Esophagus squamous epithelium (tissue), 4 donors: Measurements from ENCODE around the gene SCAMP3.

ENCODE experiments used
- POLR2A ChIP-seq, 4 donors: fragments of 450-650 bp; IDR thresholded peaks; one replicate each; pipeline ENCODE4 v1.6.1; 2017; ENCODE audit warnings: antibody characterized with exemption in 4 of 4, mild to moderate bottlenecking in 4 of 4, moderate library complexity in 3 of 4
- TF ChIP-seq, protein P1 (sequence below), 6 experiments: fragments of 450-650 bp in 4 of 6; fragments of 200-600 bp in 2 of 6; sonication (generic) in 2 of 6; IDR thresholded peaks; one replicate each; pipeline ENCODE4 v1.5.1; 2016 to 2019; ENCODE audit warnings: antibody characterized with exemption in 6 of 6, mild to moderate bottlenecking in 4 of 6, moderate library complexity in 4 of 6

DNA sequence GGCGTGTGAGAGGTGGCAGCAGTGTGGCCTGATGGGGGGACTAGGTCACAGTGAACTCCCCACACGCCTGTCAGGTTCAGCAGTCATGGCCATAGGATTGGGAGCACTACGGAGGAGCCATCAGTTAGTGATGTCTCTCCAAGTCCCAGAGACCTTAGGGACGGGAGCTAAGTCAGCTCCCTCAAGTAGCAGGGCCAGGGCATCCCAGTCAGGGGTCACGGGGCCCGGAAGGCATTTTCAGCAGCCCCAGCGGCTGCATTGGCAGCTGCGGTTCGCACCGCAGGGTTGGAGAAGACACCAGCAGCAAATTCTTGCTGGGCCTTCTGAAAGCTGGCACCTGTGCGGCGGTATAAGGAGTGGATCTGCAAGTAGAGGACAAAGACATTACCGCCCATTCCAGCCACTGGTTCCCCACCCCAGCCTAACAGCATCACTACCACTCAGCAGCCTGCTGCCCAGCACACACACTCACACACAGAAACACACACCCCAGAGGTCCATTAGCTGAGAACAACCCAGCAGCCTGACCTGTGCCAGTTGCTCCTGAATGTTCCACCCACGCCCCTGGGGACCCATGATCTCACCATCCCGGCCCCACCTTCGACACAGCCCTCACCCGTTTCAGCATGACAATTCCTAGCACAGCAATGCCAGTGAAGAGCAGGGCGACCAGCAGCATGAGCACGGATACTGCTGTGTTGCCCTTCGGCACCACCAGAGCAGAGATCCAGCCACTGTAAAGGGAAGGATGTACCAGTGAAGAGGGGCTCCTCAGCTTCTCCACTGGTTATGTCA lies 5.9 kb downstream of the SCAMP3 start:
- no peak for TF ChIP-seq POLR2A (IDR thresholded peaks at IDR 0.05)
- TF ChIP-seq, protein P1, sequence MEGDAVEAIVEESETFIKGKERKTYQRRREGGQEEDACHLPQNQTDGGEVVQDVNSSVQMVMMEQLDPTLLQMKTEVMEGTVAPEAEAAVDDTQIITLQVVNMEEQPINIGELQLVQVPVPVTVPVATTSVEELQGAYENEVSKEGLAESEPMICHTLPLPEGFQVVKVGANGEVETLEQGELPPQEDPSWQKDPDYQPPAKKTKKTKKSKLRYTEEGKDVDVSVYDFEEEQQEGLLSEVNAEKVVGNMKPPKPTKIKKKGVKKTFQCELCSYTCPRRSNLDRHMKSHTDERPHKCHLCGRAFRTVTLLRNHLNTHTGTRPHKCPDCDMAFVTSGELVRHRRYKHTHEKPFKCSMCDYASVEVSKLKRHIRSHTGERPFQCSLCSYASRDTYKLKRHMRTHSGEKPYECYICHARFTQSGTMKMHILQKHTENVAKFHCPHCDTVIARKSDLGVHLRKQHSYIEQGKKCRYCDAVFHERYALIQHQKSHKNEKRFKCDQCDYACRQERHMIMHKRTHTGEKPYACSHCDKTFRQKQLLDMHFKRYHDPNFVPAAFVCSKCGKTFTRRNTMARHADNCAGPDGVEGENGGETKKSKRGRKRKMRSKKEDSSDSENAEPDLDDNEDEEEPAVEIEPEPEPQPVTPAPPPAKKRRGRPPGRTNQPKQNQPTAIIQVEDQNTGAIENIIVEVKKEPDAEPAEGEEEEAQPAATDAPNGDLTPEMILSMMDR (IDR thresholded peaks at IDR 0.05): no peak
